ENCODE measurements around the gene CIRBP. TPM values are rescaled to one million over a fixed set of nuclear protein-coding genes. Genes with fewer than 3 reads are reported as not detected.

The CIRBP gene
- total and polyA plus RNA-seq, 2 of the 13 experiments (the other 11 are each of a cell fraction or from before 2014, with no cell fraction given): 133 to 140 TPM

GRCh38 chr19:1259876-1260748, 9.0 kb upstream of the CIRBP start (continued):
- no peak for TF ChIP-seq CEBPZ (IDR thresholded peaks at IDR 0.05; ENCODE audit: low read length)
- no peak for TF ChIP-seq TFAP4 (IDR thresholded peaks at IDR 0.05; ENCODE audit: borderline replicate concordance, low read depth)
- TF ChIP-seq ZNF792 (CRISPR knock-in tag; IDR thresholded peaks at IDR 0.05): no peak
- no peak for TF ChIP-seq PITX1 (CRISPR knock-in tag; IDR thresholded peaks at IDR 0.05)
- TF ChIP-seq ZNF318 (CRISPR knock-in tag; IDR thresholded peaks at IDR 0.05): no peak
- TF ChIP-seq ATRX (CRISPR knock-in tag; IDR thresholded peaks at IDR 0.05; ENCODE audit: borderline replicate concordance): no peak
- no peak for TF ChIP-seq ZNF512 (CRISPR knock-in tag; IDR thresholded peaks at IDR 0.05)
- TF ChIP-seq MZF1 (CRISPR knock-in tag; IDR thresholded peaks at IDR 0.05; ENCODE audit: borderline replicate concordance): no peak
- no peak for TF ChIP-seq ZFP1 (CRISPR knock-in tag; IDR thresholded peaks at IDR 0.05)
- no peak for TF ChIP-seq KAT2B (IDR thresholded peaks at IDR 0.05; ENCODE audit: borderline replicate concordance, low read depth, low read length)
- TF ChIP-seq RARA (CRISPR knock-in tag; IDR thresholded peaks at IDR 0.05): peak; percentile 88
- TF ChIP-seq NFKBIZ (CRISPR knock-in tag; IDR thresholded peaks at IDR 0.05): no peak
- no peak for TF ChIP-seq ZNF296 (CRISPR knock-in tag; conservative IDR thresholded peaks at IDR 0.05)
- TF ChIP-seq POGZ (CRISPR knock-in tag; IDR thresholded peaks at IDR 0.05): no peak
- TF ChIP-seq KDM5A (IDR thresholded peaks at IDR 0.05; ENCODE audit: borderline replicate concordance, low read length): no peak
- no peak for TF ChIP-seq ATF7-NPFF (CRISPR knock-in tag; IDR thresholded peaks at IDR 0.05; ENCODE audit: low read depth)

Measured in HepG2 (cell line).